ENCODE results near the gene TIMM13.

The TIMM13 gene

GRCh38 chr19:2376784-2377519 is 50.4 kb downstream of the TIMM13 start:
- no peak for DNase-seq

Data from fibroblast of skin of scalp (primary cell).